Activated naive CD4-positive, alpha-beta T cell treated with anti-CD3 and anti-CD28 coated beads, Interleukin-2, amount 50 U/mL, for 24 hours (primary cell): ENCODE measurements around the gene RTL5.
"Not testable (repeated sequence)": the region's sequence is repeated elsewhere in the genome, so short reads cannot be mapped to it uniquely, and the experiment has no call there.

ENCODE experiments used
- H3K27ac Mint-ChIP-seq: one replicate; pipeline ENCODE4 v1.8.0; 2021; ENCODE audit warnings: mild to moderate bottlenecking, mixed read lengths
- H3K27me3 Mint-ChIP-seq: one replicate; pipeline ENCODE4 v1.8.0; 2021; ENCODE audit warnings: mixed read lengths
- H3K36me3 Mint-ChIP-seq: one replicate; pipeline ENCODE4 v1.8.0; 2021; ENCODE audit warnings: mixed read lengths
- H3K4me1 Mint-ChIP-seq: one replicate; pipeline ENCODE4 v1.8.0; 2021; ENCODE audit warnings: mixed read lengths
- H3K4me3 Mint-ChIP-seq: one replicate; pipeline ENCODE4 v1.8.0; 2021; ENCODE audit warnings: mild to moderate bottlenecking, mixed read lengths
- H3K9me3 Mint-ChIP-seq: one replicate; pipeline ENCODE4 v1.8.0; 2021; ENCODE audit warnings: mixed read lengths

Gene RTL5

DNA sequence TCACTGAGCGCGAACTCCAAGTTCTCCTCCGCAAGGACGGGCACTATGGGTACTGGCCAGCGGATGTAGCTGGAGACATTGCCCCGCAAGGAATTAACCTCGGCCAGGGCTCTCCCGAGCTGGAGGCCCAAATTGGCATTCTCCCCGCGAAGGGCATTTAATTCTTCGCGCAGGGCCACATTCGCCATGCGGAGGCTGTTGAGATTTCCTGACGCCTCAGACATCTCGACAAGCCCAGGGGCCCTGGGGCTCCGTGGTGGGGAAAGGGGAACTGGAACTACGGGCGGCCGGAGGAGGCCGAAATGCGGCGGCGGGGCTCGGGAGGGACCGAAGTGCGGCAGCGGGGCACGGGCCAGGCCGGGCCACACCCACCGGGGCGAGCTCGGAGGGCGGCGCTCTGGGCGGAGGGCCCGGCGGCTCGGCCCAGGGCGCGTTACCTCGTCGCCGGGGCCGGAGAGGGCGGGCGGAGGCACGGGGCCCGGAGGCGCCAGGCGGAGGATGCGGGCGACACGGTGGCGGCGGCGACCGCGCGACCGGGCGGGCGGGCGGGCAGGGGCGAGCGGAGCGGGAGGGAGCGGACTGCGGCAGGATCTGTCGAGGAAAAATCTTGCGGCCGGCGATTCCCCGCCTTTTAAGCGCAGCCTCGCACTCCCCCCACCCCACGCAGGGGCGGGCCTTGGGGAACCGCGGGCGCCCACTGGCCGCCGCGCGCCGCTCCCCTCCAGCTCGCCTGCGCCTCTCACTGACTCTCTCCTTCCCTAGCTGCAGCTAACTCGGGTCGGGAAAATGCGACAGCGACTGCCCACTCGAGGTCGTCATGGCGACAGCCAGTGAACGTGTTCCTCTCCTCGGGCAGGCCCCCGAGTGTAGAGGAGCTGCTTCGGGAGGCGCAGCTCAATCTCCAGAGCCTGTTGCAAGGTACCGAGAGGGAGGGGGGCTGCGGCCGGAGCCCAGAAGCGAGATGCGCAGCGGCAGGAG, at the start of gene RTL5:
Gene RTL5 (minus strand): TSS at position 599 of the 978 bp plus-strand sequence.
- H3K4me3 Mint-ChIP-seq: peak within 1 kb of the TSS; percentile 82

DNA sequence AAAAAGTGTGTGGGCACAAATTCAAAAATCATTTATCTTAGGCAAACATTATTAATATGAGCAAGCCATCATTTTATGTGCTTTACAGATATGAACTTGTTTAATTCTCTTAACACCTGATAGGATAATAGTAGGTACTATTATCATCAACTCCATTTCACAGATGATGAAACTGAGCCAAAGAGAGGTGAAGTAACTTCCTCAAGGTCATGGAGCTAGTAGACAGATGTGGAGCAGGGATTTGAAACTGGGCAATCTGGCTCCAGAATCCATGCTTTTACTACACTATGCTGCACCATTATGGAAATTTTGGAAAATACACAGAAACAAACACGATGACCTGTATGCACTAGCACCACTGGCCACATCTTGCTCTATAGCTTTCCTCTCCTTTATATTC, 48.8 kb upstream of the RTL5 start:
- peaks cover 17% of the 10 kb centered on the region for H3K4me1 Mint-ChIP-seq
- no peaks in the 10 kb centered on the region for H3K9me3 Mint-ChIP-seq
- H3K27ac Mint-ChIP-seq: no peak overlapping the region
- H3K4me3 Mint-ChIP-seq: no peak overlapping the region
- H3K27me3 Mint-ChIP-seq: no peaks in the 10 kb centered on the region
- H3K36me3 Mint-ChIP-seq: no peaks in the 10 kb centered on the region

More for the DNA sequence above, at the start of gene RTL5:
- no peaks in the 10 kb centered on the region for H3K9me3 Mint-ChIP-seq
- peaks cover 13% of the 10 kb centered on the region for H3K27me3 Mint-ChIP-seq
- H3K27ac Mint-ChIP-seq: peak within 1 kb of the TSS; percentile 62
- H3K36me3 Mint-ChIP-seq: no peaks in the 10 kb centered on the region
- no peaks in the 10 kb centered on the region for H3K4me1 Mint-ChIP-seq

DNA sequence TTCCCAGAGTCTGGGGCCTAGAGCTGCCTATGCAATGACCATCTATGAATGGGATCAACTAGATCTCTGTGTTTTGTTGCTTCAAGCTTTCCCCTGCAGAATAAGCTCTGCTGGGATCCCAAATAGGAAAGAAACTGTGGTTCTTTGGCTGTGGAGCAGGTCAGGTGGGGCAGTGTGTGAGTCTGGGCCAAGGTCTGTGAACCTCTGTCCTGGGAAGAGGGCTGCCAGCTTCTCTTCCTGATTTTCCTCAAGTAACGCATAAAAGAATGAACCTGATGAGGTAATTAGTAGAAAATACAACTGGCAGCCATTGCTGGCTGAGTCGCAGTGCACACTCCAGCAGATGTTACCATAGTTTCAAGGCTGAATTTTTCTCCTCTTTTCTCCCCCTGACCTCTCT, 45.3 kb upstream of the RTL5 start:
- H3K4me1 Mint-ChIP-seq: peaks cover 11% of the 10 kb centered on the region
- no peaks in the 10 kb centered on the region for H3K9me3 Mint-ChIP-seq
- H3K36me3 Mint-ChIP-seq: no peaks in the 10 kb centered on the region
- no peaks in the 10 kb centered on the region for H3K27me3 Mint-ChIP-seq
- H3K4me3 Mint-ChIP-seq: no peak overlapping the region
- no peak overlapping the region for H3K27ac Mint-ChIP-seq

DNA sequence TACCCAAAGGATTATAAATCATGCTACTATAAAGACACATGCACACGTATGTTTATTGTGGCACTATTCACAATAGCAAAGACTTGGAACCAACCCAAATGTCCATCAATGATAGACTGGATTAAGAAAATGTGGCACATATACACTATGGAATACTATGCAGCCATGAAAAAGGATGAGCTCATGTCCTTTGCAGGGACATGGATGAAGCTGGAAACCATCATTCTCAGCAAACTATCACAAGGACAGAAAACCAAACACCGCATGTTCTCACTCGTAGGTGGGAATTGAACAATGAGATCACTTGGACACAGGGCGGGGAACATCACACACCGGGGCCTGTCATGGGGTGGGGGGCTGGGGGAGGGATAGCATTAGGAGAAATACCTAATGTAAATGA, 44.6 kb upstream of the RTL5 start:
- not testable (repeated sequence) for H3K36me3 Mint-ChIP-seq, H3K27me3 Mint-ChIP-seq, H3K4me3 Mint-ChIP-seq, H3K9me3 Mint-ChIP-seq, H3K27ac Mint-ChIP-seq
- H3K4me1 Mint-ChIP-seq: peaks cover 11% of the 10 kb centered on the region

DNA sequence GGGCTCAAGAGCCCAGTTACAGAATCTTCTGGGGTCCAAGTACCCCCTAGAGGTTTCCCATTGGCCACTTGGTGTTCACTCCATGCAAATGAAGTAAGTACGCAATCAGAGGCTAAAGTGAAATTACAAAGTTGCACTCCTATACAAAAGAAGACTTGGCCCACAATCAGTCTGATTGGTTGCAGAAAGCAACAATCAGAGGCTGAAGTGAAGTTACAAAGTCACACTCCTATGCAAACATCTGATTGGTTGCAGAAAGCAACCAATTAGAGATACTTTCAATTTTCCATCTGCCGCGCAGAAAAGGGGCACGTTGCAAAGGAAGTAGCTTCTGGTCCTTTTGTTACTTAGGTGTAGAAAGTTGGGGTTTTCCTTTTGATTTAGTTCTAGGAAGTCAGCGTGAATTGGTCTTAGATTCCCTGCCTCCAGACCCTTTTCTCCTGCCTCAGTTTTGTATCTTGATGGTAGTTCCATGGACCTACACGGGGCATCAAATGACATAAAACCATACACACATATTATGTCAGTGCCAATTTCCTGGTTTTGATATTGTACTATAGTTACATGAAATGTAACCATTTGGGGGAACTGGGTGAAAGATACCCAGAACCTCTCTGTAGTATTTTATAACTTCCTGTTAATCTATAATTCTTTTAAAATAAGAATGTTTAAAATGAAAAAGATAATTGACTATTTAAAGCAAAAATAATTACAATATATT, 37.5 kb upstream of the RTL5 start:
- peak overlapping the region; percentile 83 for H3K4me3 Mint-ChIP-seq
- H3K9me3 Mint-ChIP-seq: no peaks in the 10 kb centered on the region
- H3K36me3 Mint-ChIP-seq: no peaks in the 10 kb centered on the region
- peak overlapping the region; percentile 90 for H3K27ac Mint-ChIP-seq
- peaks cover 5% of the 10 kb centered on the region for H3K4me1 Mint-ChIP-seq
- H3K27me3 Mint-ChIP-seq: no peaks in the 10 kb centered on the region

DNA sequence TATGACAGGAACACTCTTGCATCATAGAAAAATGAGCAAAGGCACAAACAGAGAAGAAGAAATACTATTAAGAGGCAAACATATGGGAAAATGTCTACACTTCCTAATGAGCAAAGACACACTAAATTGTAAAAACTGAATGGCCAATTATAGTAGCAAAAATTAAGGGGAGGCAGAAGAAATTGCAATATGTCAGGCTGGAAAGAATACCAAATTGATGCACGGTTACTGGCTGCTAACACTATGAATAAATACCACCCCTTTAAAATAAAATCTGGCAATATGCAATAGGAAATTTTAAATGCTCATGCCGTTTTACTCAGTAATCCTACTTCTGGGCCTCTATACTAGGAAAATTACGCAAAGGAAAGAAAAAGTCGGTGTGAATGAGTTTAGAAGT, 33.8 kb upstream of the RTL5 start:
- no peaks in the 10 kb centered on the region for H3K27me3 Mint-ChIP-seq
- H3K27ac Mint-ChIP-seq: no peak overlapping the region

DNA sequence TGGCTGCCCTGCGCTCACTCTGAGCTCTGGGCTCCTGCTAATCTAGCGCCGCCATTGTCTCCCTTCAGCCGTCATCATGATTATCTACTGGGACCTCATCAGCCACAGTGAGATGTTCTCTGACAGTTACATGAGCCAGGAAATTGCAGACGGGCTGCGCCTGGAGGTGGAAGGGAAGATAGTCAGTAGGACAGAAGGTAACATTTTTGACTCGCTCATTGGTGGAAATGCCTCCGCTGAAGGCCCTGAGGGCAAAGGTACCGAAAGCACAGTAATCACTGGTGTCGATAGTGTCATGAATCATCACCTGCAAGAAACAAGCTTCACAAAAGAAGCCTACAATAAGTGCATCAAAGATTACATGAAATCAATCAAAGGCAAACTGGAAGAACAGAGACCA, 28.1 kb upstream of the RTL5 start:
- Mint-ChIP-seq H3K4me3 (no peak overlapping the region), H3K4me1 (no peaks in the 10 kb centered on the region), H3K9me3 (no peaks in the 10 kb centered on the region), H3K36me3 (no peaks in the 10 kb centered on the region), H3K27me3 (no peaks in the 10 kb centered on the region), H3K27ac (no peak overlapping the region)

More for the DNA sequence above, 33.8 kb upstream of the RTL5 start:
- Mint-ChIP-seq H3K4me3 (no peak overlapping the region), H3K36me3 (no peaks in the 10 kb centered on the region), H3K4me1 (peaks cover 5% of the 10 kb centered on the region), H3K9me3 (no peaks in the 10 kb centered on the region)

DNA sequence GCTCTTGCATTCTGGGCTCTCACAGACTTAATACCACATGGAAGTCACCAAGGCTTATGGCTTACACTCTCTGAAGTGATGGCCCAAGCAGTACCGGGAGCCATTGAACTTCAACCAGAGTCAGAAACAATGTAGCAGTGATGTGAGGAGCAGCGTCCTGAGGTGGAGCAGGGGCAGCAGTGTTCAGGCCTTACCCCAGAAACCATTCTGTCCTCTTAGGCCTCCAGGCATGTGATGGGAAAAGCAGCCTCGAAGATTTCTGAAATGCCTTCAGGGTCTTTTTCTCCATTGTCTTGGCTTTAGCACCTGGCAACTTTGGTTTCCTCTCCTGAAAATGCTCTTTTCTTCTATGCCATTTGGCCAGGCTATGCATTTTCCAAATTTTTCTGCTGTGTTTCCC, 27.1 kb upstream of the RTL5 start:
- no peaks in the 10 kb centered on the region for H3K9me3 Mint-ChIP-seq
- H3K4me1 Mint-ChIP-seq: no peaks in the 10 kb centered on the region
- H3K36me3 Mint-ChIP-seq: no peaks in the 10 kb centered on the region
- H3K4me3 Mint-ChIP-seq: no peak overlapping the region
- no peaks in the 10 kb centered on the region for H3K27me3 Mint-ChIP-seq
- no peak overlapping the region for H3K27ac Mint-ChIP-seq

DNA sequence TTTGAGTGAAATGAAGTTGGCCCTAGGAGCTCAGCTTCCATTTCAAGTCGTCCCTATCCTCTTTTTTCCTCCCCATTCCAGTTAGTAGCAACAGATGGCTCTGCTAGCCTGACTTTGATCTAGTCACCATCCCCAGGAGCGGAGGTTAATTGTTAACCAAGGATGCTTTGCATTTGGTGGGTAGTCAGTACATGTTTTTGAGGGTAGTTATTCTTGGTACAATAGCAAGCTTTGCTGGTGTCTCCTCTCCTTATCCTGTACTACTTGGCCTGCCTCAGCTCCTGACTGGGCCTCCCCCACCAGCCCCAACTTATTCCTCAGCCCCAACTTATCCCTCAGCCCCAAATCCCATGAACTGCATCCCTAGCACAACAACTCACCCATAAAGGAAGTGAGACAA, 14.8 kb upstream of the RTL5 start:
- no peaks in the 10 kb centered on the region for H3K9me3 Mint-ChIP-seq
- no peak overlapping the region for H3K4me3 Mint-ChIP-seq
- H3K4me1 Mint-ChIP-seq: peaks cover 13% of the 10 kb centered on the region
- no peak overlapping the region for H3K27ac Mint-ChIP-seq
- no peaks in the 10 kb centered on the region for H3K36me3 Mint-ChIP-seq
- H3K27me3 Mint-ChIP-seq: no peaks in the 10 kb centered on the region

DNA sequence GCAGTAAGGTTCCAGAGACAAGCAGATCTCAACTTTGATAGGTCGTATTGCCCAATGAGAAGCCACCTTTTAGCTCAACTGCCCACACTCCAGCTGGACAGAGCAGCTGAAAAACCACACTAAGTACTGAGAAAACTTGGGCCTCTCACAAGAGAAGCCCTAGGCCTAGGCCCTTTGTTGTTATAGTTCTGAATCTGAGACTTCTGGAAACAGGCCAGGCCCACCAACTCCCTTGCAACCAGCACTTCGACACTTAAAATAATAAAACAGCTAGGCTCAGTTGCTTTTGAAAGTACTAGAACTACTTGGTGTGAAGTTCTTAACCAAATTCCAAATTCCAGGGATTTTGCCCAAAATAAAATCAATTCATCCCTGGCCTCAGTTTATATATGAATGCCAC, 13.5 kb upstream of the RTL5 start:
- no peak overlapping the region for H3K4me3 Mint-ChIP-seq
- no peaks in the 10 kb centered on the region for H3K9me3 Mint-ChIP-seq
- H3K36me3 Mint-ChIP-seq: no peaks in the 10 kb centered on the region
- no peak overlapping the region for H3K27ac Mint-ChIP-seq
- no peaks in the 10 kb centered on the region for H3K27me3 Mint-ChIP-seq
- peaks cover 18% of the 10 kb centered on the region for H3K4me1 Mint-ChIP-seq

DNA sequence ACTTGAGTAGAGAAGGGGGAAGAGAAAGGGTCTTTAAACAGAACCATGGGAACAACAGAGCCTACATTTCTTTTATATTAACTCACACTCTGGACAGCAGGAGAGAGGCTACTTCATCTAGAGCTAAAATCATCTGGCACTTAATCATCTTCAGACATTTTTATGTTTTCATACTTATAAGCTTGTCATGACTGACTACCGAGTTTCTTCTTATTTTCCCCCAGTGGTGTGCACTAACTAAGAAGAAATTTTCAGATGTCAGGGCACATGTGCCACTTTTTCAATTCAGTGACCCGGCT, 11.8 kb upstream of the RTL5 start:
- Mint-ChIP-seq H3K36me3 (peaks cover 1% of the 10 kb centered on the region), H3K9me3 (no peaks in the 10 kb centered on the region), H3K4me3 (no peak overlapping the region), H3K27me3 (no peaks in the 10 kb centered on the region), H3K4me1 (peaks cover 18% of the 10 kb centered on the region), H3K27ac (no peak overlapping the region)

DNA sequence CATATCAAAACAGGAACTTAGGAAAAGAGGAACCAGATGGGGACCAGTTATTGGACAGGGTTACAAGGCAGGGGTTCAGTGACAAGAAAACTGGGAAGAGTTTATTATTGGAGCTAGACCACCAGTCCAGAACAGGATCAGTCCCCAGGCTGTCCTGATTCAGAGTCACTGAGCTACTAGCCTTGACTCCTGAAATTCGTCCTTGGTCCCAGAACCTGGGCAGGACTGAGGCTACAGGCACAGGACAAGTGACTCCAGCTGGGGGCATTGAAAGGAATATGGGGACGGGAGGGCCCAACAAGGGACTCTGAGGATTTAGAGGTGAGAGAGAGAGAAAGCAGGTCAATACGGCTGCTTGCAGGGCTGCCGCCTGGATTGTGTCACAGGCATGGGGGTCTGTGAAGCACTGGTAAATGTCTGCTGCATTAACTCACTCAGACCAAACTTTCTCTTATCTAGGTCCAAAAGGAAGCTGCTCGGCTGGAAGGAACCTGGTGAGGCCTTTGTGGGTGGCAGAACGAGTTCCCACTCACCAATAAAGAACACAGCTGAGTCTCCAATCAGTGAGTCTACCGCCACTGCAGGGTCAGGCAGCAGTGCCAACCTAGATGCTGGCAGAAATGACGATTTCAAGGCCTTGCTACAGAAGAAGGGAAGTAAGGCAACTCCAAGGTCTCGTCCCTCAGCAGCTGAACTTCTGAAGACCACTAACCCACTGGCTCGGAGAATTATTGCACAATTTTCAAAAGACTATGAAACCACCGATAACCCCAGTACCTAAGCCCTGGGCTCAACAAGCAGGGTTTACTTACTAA, 11.3 kb upstream of the RTL5 start:
- Mint-ChIP-seq H3K36me3 (peaks cover 1% of the 10 kb centered on the region), H3K27ac (no peak overlapping the region), H3K4me1 (peaks cover 18% of the 10 kb centered on the region), H3K27me3 (no peaks in the 10 kb centered on the region), H3K9me3 (no peaks in the 10 kb centered on the region), H3K4me3 (no peak overlapping the region)

DNA sequence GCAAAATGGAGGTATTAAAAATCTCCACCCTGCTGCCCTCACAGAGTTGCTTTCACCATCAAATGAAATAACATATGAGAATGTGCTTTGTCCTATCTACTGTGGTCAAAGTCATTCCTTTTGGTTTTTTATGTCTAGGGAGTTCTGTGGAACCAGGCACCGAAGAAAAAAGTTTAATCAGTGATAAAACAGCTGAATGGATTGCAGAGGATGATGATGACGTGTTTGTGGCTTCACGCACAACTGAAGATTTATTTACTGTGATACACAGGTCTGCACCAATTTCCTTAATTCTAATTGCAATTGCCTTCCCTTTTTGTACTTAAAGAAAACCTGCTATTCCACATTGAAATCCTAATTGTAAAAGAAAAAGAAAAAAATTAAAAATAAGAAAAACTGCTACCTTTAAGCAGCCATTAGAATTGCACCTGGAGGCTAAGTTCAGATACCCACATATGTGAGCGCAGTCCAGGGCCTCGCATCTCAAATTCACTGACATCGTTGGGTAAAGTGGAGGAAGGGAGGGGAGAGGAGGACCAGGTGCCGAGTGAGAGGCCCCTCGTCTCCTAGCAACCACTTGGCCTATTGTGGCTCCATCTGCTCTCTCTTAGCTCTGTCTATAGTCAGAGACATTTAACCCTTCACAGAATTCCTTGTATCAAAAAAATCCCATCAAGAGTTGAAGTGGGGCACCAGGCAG, 10.5 kb upstream of the RTL5 start:
- no peak overlapping the region for H3K27ac Mint-ChIP-seq
- no peak overlapping the region for H3K4me3 Mint-ChIP-seq
- H3K4me1 Mint-ChIP-seq: peaks cover 18% of the 10 kb centered on the region
- no peaks in the 10 kb centered on the region for H3K9me3 Mint-ChIP-seq
- peaks cover 1% of the 10 kb centered on the region for H3K36me3 Mint-ChIP-seq
- no peaks in the 10 kb centered on the region for H3K27me3 Mint-ChIP-seq

DNA sequence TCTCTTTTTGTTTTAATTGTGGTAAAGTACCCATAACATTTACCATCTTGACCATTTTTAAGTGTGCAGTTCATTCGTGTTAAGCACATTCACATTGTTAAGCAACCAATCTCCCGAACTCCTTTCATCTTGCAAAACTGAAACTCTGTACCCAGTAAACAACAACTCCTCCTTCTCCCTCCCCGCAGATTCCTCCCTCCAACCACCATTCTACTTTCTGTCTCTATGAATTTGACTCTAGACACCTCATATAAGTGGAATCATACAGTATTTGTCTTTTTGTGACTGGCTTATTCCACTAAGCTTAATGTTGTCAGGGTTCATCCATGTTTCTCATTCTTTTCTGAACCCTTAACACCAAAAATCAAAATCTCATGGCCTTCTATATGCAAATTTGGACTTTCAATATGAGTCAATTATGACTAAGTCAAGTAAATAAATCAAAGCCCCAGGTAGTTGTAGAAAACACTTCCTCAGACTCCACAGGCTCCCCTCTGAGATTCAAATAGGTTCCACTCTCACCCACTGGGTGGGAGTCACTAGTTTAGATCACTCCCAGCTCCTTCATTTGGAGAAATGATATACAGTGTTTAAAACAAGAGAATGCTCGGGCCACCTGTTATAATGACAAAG, 9.8 kb upstream of the RTL5 start:
- Mint-ChIP-seq H3K27ac (no peak overlapping the region), H3K36me3 (peaks cover 1% of the 10 kb centered on the region), H3K4me1 (peaks cover 18% of the 10 kb centered on the region), H3K9me3 (no peaks in the 10 kb centered on the region), H3K4me3 (no peak overlapping the region), H3K27me3 (no peaks in the 10 kb centered on the region)

DNA sequence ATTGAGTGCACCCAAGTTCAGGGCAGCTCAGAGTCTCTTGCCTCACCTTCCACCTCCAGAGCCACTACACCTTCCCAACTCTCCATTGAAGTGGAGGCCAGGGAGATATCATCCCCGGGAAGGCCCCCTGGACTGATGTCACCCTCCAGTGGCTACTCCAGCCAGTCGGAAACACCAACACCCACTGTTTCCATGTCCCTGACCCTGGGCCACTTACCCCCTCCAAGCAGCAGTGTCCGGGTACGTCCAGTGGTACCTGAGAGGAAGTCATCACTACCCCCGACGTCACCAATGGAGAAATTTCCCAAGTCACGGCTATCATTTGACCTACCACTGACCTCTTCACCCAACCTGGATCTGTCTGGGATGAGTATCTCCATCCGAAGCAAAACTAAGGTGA, 7.8 kb upstream of the RTL5 start:
- Mint-ChIP-seq H3K4me1 (peaks cover 18% of the 10 kb centered on the region), H3K27ac (no peak overlapping the region), H3K9me3 (no peaks in the 10 kb centered on the region), H3K4me3 (no peak overlapping the region), H3K27me3 (peaks cover 2% of the 10 kb centered on the region), H3K36me3 (peaks cover 1% of the 10 kb centered on the region)
